Posterior cingulate gyrus (tissue), 11 donors: ENCODE results near the gene NGB.

Source experiments
- DNase-seq, 10 donors: peaks; one replicate each; pipeline versions ENCODE4 v3.0.0 to v3.0.0-alpha.2; 2020 to 2021; ENCODE audit warnings: mixed read lengths in 3 of 10
- intact Hi-C: fragments of 100-400 bp; cut with DNase I; formaldehyde crosslinking; loops from one replicate; pipeline ENCODE4 v1.15.1; 2023

Gene NGB

DNA sequence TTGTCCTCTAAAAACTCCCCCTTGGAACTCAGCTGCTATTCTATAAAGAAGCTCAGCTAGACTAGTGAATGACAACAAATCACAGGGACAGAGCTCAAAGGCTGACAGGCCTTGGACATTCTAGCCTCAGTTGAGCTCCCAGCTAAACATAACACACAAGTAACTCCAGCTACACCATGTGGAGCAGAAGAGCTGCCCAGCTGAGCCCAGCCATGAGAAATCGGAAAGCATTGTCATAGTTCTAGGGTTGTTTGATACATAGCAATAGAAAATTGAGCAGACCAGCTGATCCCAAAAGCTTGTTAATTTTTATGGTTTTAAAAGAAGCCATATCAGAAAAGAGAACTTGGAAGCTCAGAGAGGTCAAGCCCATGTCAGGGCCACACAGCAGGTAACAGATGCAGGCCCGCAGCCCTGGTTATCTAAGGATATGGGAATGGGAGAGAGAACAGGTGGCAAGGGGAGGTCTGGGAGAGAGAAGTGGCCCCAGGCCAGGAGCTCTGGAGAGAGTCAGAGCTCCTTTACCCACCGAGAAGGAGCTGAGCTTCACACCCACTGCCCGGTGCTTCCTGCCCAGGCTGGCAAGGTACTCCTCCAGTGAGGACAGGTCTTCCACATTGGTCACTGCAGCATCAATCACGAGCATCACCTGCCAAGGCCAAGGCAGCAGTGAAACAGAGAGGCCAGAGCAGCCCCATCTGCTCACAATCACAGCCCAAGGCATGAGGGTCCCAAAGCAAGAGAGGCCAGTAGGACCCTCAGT lies 2.9 kb downstream of the NGB start:
- DNase-seq: peak in 1 of 10 donors; percentile 69
- intact Hi-C loops: no loop called here

- peak in 1 of 10 donors; percentile 3 for DNase-seq
- intact Hi-C loops: no loop called here
Observed at GRCh38 chr14:77266336-77266735, 4.7 kb downstream of the NGB start.

- peak in 1 of 10 donors; percentile 83 for DNase-seq
- intact Hi-C loops: no loop called here
Observed at GRCh38 chr14:77265561-77266335, 5.3 kb downstream of the NGB start.

- peak in 1 of 10 donors; percentile 72 for DNase-seq
- intact Hi-C loops: no loop called here
Observed at GRCh38 chr14:77265187-77265515, 5.9 kb downstream of the NGB start.

DNA sequence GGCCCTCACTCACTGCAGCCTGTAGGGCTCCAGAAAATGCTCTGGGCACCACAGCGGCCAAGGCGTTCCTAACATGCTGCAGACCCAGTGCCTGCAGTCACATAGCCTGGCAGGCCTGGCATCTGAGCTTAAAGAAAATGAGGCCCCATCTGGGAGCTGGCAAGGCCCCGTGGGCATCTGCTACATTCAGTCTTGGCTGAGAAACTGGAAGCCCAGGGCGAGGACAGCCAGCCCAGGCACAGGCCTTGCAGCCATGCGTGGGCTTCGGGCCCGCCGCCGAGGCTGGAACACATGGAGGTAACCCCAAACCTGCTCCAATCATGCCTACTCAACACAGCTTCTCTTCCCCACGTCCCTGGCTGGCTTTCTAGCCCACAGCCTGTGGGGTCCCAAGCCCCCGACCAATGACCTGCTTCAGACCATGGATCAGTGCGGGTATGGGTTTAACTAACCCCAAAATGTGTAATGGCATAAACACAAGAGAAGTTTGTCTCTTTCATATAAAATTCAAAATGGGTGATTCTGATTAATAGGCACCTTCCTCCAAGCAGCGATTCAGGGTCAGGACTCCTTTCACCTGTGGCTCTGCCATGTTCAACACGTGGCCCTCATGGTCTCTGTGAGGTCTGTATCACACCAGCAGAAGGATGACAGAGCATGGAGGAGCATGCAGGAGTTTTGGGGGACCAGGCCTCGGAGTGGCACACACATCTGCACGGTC lies 6.4 kb downstream of the NGB start:
- peak in 3 of 10 donors; percentile 15 to 88 (median 83) for DNase-seq
- intact Hi-C loops: no loop called here

GRCh38 chr14:77260631-77261030 lies 10.4 kb downstream of the NGB start:
- peak in 1 of 10 donors; percentile 75 for DNase-seq
- intact Hi-C loops: no loop called here

DNA sequence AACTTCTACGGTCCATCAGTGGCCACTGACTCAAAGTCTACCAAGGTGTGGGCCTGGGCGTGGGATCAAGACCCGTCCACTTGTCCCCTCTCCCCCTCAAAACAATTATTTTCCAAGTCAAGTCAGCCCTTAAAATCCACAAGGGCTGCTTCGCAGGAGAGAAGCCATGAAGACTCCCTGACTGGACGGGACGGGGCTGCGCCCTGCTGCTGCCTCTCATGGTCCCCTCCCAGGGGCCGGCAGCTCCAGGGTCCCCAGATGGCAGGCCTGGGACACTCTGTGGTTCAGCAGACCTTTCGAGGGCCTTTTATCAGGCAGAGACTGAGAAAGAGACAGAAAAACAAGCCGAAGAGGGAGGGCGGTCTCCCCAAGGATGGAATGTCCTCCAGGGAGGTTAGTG lies 10.8 kb downstream of the NGB start:
- peak in 1 of 10 donors; percentile 42 for DNase-seq
- intact Hi-C loops: no loop called here

- intact Hi-C loops: no loop called here
- DNase-seq: peak in 1 of 10 donors; percentile 58
Observed at GRCh38 chr14:77259025-77259715, 11.8 kb downstream of the NGB start.

GRCh38 chr14:77258566-77258965 lies 12.4 kb downstream of the NGB start:
- peak in 2 of 10 donors; percentile 30 to 36 for DNase-seq
- intact Hi-C loops: no loop called here

GRCh38 chr14:77257700-77258099 lies 13.3 kb downstream of the NGB start:
- DNase-seq: peak in 1 of 10 donors; percentile 70
- intact Hi-C loops: no loop called here

- intact Hi-C loops: no loop called here
- peak in 1 of 10 donors; percentile 62 for DNase-seq
Observed at GRCh38 chr14:77256694-77257093, 14.3 kb downstream of the NGB start.

GRCh38 chr14:77253333-77254190 lies 17.4 kb downstream of the NGB start:
- intact Hi-C loops: no loop called here
- peak in 2 of 10 donors; percentile 65 to 80 for DNase-seq

GRCh38 chr14:77251870-77252269 lies 19.1 kb downstream of the NGB start:
- peak in 1 of 10 donors; percentile 55 for DNase-seq
- intact Hi-C loops: no loop called here

GRCh38 chr14:77250927-77251326 lies 20.1 kb downstream of the NGB start:
- peak in 2 of 10 donors; percentile 9 to 33 for DNase-seq
- intact Hi-C loops: no loop called here

- intact Hi-C loops: no loop called here
- DNase-seq: peak in 2 of 10 donors; percentile 57
Observed at GRCh38 chr14:77249286-77249685, 21.7 kb downstream of the NGB start.

- peak in 1 of 10 donors; percentile 70 for DNase-seq
- intact Hi-C loops: no loop called here
Observed at GRCh38 chr14:77248666-77249065, 22.3 kb downstream of the NGB start.

DNA sequence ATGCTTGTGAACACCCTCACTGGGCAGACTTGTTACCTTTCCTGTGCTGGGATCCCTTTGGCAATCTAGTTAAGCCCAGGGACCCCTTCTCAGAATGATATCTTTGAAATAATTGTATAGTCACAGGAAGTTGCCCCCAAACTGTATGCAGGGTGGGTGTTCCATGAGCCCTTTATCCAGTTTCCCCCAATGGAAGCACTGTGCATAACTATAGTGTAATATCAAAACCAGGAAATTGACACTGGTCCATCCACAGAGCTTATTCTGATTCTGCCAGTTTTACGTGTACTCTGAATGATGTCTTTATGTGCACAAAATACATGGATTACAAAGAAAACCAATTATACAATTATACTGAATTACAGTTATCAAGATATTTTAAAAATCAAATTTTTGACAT lies 24.2 kb downstream of the NGB start:
- intact Hi-C loops: no loop called here
- no peak for DNase-seq

- intact Hi-C loops: no loop called here
- no peak for DNase-seq
Observed at GRCh38 chr14:77245820-77246219, 25.2 kb downstream of the NGB start.

DNA sequence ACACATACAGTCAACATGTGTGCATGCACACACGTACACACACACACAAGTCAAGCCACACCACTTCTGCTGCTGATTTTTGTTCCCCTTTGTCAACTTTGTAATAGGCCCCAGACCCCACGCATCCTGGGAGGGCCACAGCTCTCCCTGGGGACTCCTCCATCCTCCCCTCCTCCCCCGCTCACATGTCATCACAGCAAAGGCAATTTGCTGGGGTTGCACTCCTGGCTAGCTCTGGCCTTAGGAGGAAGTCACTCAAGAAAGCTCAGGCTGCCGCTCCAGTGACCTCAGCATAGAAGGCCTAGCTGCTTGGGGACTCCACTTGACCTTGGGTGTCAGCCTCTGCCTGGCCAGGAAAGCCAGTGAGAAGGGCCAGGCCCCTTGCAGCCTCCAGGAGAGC lies 27.2 kb downstream of the NGB start:
- intact Hi-C loops: no loop called here
- DNase-seq: no peak

GRCh38 chr14:77242752-77243151 lies 28.3 kb downstream of the NGB start:
- intact Hi-C loops: no loop called here
- no peak for DNase-seq
